Measurements from ENCODE around the gene TRPV2.

GRCh38 chr17:16467044-16467443, 51.7 kb downstream of the TRPV2 start:
- TF ChIP-seq CTCF (IDR thresholded peaks at IDR 0.05) (no peak), POLR2A (IDR thresholded peaks at IDR 0.05) (no peak)

All from Peyer's patch (tissue), 4 donors.